Spleen (tissue), 11 donors: Measurements from ENCODE around the gene OSBPL10. TPM values are rescaled to one million over a fixed set of nuclear protein-coding genes. Genes with fewer than 3 reads are reported as not detected.

Experiments used
- DNase-seq: peaks from one replicate; pipeline ENCODE4 v3.0.0-alpha.2; 2020
- H3K27ac ChIP-seq, 8 donors: fragments of 200-600 bp; sonication (generic) in 7 of 8; 1 replicate in 4 of 8; 2 replicates in 4 of 8; pipeline versions ENCODE4 v1.5.0 to v1.8.0; 2016 to 2021; ENCODE audit warnings: inconsistent platforms in 4 of 8, mild to moderate bottlenecking in 4 of 8, moderate library complexity in 1 of 8
- H3K27me3 ChIP-seq, 7 donors: fragments of 200-600 bp; sonication (generic) in 6 of 7; replicated peaks in 1 of 7; 1 replicate in 4 of 7; 2 replicates in 3 of 7; pipeline versions ENCODE4 v1.5.0 to v1.8.0; 2016 to 2021; ENCODE audit warnings: inconsistent platforms in 3 of 7, mild to moderate bottlenecking in 1 of 7
- H3K36me3 ChIP-seq, 6 donors: fragments of 200-600 bp; sonication (generic) in 5 of 6; 1 replicate in 4 of 6; 2 replicates in 2 of 6; pipeline versions ENCODE4 v1.5.0 to v1.8.0; 2016 to 2021; ENCODE audit warnings: inconsistent platforms in 2 of 6
- H3K4me1 ChIP-seq, 6 donors: fragments of 200-600 bp; sonication (generic) in 5 of 6; 1 replicate in 3 of 6; 2 replicates in 3 of 6; pipeline versions ENCODE4 v1.5.0 to v1.8.0; 2016 to 2021; ENCODE audit warnings: inconsistent platforms in 3 of 6
- H3K4me3 ChIP-seq, 8 donors: fragments of 200-600 bp; sonication (generic) in 7 of 8; 1 replicate in 4 of 8; 2 replicates in 4 of 8; pipeline versions ENCODE4 v1.5.0 to v1.8.0; 2016 to 2021; ENCODE audit warnings: inconsistent platforms in 4 of 8, mild to moderate bottlenecking in 4 of 8, moderate library complexity in 2 of 8
- H3K9me3 ChIP-seq, 8 donors: fragments of 200-600 bp; sonication (generic) in 7 of 8; 1 replicate in 4 of 8; 2 replicates in 4 of 8; pipeline versions ENCODE4 v1.5.0 to v1.8.0; 2016 to 2021; ENCODE audit warnings: inconsistent platforms in 4 of 8
- CTCF ChIP-seq, 11 experiments: fragments of 200-600 bp in 7 of 11; fragments of 450-650 bp in 4 of 11; sonication (generic) in 4 of 11; IDR thresholded peaks in 8 of 11; conservative IDR thresholded peaks in 3 of 11; 1 replicate in 7 of 11; 2 replicates in 4 of 11; pipeline versions ENCODE4 v1.4.0 to v1.8.0; 2016 to 2021; ENCODE audit warnings: antibody characterized with exemption in 11 of 11, inconsistent platforms in 4 of 11, mild to moderate bottlenecking in 1 of 11
- POLR2A ChIP-seq, 3 donors: fragments of 450-650 bp; IDR thresholded peaks; one replicate each; pipeline ENCODE4 v1.5.1; 2017; ENCODE audit warnings: antibody characterized with exemption in 3 of 3, mild to moderate bottlenecking in 1 of 3
- POLR2AphosphoS5 ChIP-seq, 3 donors: sonication (generic); formaldehyde crosslinking; IDR thresholded peaks; one replicate each; pipeline ENCODE4 v1.5.1; 2017; ENCODE audit warnings: antibody characterized with exemption in 3 of 3
- WGBS, 5 donors: extraction: QIAGEN DNeasy Blood & Tissue Kit in 3 of 5; methylation state at CpG; one replicate each; pipeline versions ENCODE4 v1.1.5 to v1.1.7; 2013 to 2018; 5-methylcytosine and 5-hydroxymethylcytosine counted together
- intact Hi-C: fragments of 100-400 bp; cut with DNase I; formaldehyde crosslinking; loops from one replicate; pipeline ENCODE4 v1.15.0; 2023; ENCODE audit warnings: low total_unique reads
- polyA plus RNA-seq, 3 donors: library from polyadenylated mRNA; stranded (reverse); fragments of 200-250 nt; gene quantifications; one replicate each; pipeline ENCODE4 v1.2.1, GENCODE V29; 2013
- total RNA-seq, 7 donors: library from RNA; depleted of rRNA in 3 of 7; stranded (reverse); fragments of >200 nt in 3 of 7; fragmentation: NEBNext Ultra II Directional in 4 of 7; extraction: Animal tissue kit (Norgen Biotek cat#: 25700) in 4 of 7; gene quantifications; one replicate each; pipeline versions ENCODE4 v1.1.0 to v1.2.1, GENCODE V29; 2016 to 2021
- donor health status: healthy with polysubstance abuse.
- donor health status: DM: no; HTN: no; CAD: no; lungs with moderate emphysema.
- donor health status: DM: no; HTN: no; CAD: no.
- donor health status: Bipolar disorder and iron deficiency.
- donor health status: healthy.
- donor health status: DM: no; HTN: no; CAD: no.
- donor health status: DM: yes; HTN: yes; CAD: no.

Gene OSBPL10
- total and polyA plus RNA-seq, 10 donors: 3.8 to 95.1 (median 56.5) TPM

- intact Hi-C loops: no loop called here
- no peaks in the 10 kb centered on the region for H3K36me3 ChIP-seq
- no peak for DNase-seq
- peaks cover 3 to 46% (median 34%) of the 10 kb centered on the region in 6 donors for H3K4me1 ChIP-seq
- H3K27me3 ChIP-seq: no peaks in the 10 kb centered on the region
- 33 to 57% (median 54%) methylated on average over 3 of the region's 3 CpGs for WGBS, 5 donors
- H3K4me3 ChIP-seq: peak overlapping the region in 2 of 8 donors; percentile 15 to 38
- peak overlapping the region in 7 of 8 donors; percentile 59 to 86 (median 75) for H3K27ac ChIP-seq
- peaks cover 0 to 17% (median 12%) of the 10 kb centered on the region in 8 donors for H3K9me3 ChIP-seq
- TF ChIP-seq POLR2AphosphoS5 (IDR thresholded peaks at IDR 0.05): peak in 1 of 3 donors; percentile 56
- TF ChIP-seq POLR2A (IDR thresholded peaks at IDR 0.05): no peak
These were observed 63.6 kb downstream of the OSBPL10 start for GRCh38 chr3:31917303-31918005.

DNA sequence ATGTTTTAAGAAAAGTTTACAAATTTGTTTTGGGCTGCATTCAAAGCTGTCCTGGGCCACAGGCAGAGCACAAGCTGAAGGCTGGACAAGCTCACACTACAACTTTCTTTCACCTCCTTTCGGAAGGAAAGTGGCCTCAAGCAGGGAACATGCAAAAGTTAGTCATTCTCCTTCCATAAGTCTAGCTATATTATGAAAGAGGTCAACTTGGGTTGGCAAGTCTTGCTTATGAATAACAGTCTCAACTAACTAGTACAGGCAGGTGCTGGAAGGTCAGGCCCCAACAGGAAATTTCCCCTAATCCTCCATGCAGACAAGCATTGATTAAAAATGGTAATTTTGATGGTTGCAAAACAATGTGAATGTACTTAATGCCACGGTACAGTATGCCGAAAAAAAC, 69.4 kb downstream of the OSBPL10 start:
- H3K36me3 ChIP-seq: no peaks in the 10 kb centered on the region
- no peak overlapping the region for H3K27ac ChIP-seq
- H3K4me1 ChIP-seq: peaks cover 0 to 34% (median 19%) of the 10 kb centered on the region in 6 donors
- 90 to 93% (median 91%) methylated on average over 3 of the region's 3 CpGs for WGBS, 5 donors
- intact Hi-C loops: no loop called here
- no peak overlapping the region for H3K4me3 ChIP-seq
- no peak for DNase-seq
- TF ChIP-seq CTCF (IDR thresholded peaks at IDR 0.05 in 8 of 11, conservative IDR thresholded peaks at IDR 0.05 in 3 of 11): no peak
- TF ChIP-seq POLR2A (IDR thresholded peaks at IDR 0.05): no peak
- no peak for TF ChIP-seq POLR2AphosphoS5 (IDR thresholded peaks at IDR 0.05)
- H3K27me3 ChIP-seq: no peaks in the 10 kb centered on the region
- H3K9me3 ChIP-seq: no peaks in the 10 kb centered on the region

- Histone ChIP-seq H3K36me3 (no peaks in the 10 kb centered on the region), H3K4me3 (no peak overlapping the region), H3K27ac (no peak overlapping the region), H3K4me1 (peaks cover 0 to 29% (median 14%) of the 10 kb centered on the region in 6 donors), H3K9me3 (no peaks in the 10 kb centered on the region), H3K27me3 (no peaks in the 10 kb centered on the region)
- DNase-seq: no peak
- TF ChIP-seq POLR2AphosphoS5 (IDR thresholded peaks at IDR 0.05): no peak
- TF ChIP-seq POLR2A (IDR thresholded peaks at IDR 0.05): no peak
- 89 to 96% (median 92%) methylated on average over 3 of the region's 3 CpGs for WGBS, 5 donors
- intact Hi-C loops: no loop called here
These were observed 69.9 kb downstream of the OSBPL10 start for GRCh38 chr3:31911124-31911523.

GRCh38 chr3:31909455-31909854, 71.6 kb downstream of the OSBPL10 start:
- no peak for TF ChIP-seq POLR2AphosphoS5 (IDR thresholded peaks at IDR 0.05)
- TF ChIP-seq CTCF (IDR thresholded peaks at IDR 0.05 in 8 of 11, conservative IDR thresholded peaks at IDR 0.05 in 3 of 11): no peak
- no peak for TF ChIP-seq POLR2A (IDR thresholded peaks at IDR 0.05)
- no peaks in the 10 kb centered on the region for H3K27me3 ChIP-seq
- peaks cover 4 to 34% (median 19%) of the 10 kb centered on the region in 6 donors for H3K4me1 ChIP-seq
- no peaks in the 10 kb centered on the region for H3K9me3 ChIP-seq
- intact Hi-C loops: no loop called here
- no peaks in the 10 kb centered on the region for H3K36me3 ChIP-seq
- H3K4me3 ChIP-seq: no peak overlapping the region
- 70 to 82% (median 75%) methylated on average over 7 of the region's 7 CpGs for WGBS, 5 donors
- H3K27ac ChIP-seq: no peak overlapping the region
- no peak for DNase-seq

DNA sequence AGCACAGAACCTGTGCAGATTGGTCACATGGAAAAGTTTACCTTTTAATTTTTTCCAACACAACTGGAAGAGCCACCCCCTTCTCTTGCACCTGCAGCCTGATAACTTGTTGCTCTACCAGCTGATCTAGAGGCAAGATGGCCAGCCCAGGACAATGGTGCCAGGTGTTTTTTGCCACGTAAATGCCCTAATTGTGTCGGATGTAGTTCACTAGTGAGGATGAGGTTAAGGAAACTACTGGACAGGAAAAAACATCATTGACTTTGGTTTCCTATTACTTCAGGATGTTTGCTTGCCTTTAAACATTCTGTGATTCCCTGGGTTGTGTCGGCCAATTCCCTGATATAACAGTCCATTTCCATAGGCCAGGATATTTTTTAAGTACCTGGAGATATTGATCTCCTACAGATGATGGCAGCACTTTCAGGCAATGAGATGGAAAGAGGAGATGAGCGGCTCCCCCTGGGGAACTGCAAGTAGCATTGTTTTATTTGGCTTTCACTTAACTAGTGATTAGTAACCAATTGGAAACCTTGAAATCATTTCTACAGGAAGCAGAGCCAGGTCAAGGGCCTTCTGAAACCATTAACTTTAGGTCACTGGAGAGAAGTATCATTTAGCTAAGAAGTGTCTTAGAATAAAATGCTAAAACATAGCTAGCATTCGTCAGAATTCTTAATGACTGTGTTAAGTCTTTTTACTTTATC, 72.5 kb downstream of the OSBPL10 start:
- DNase-seq: no peak
- Histone ChIP-seq H3K27ac (peak overlapping the region in 1 of 8 donors; percentile 2), H3K9me3 (no peaks in the 10 kb centered on the region), H3K36me3 (no peaks in the 10 kb centered on the region), H3K4me3 (no peak overlapping the region), H3K4me1 (peaks cover 9 to 44% (median 26%) of the 10 kb centered on the region in 6 donors), H3K27me3 (no peaks in the 10 kb centered on the region)
- intact Hi-C loops: no loop called here
- WGBS, 5 donors: 56 to 76% (median 64%) methylated on average over 5 of the region's 5 CpGs
- no peak for TF ChIP-seq CTCF (IDR thresholded peaks at IDR 0.05 in 8 of 11, conservative IDR thresholded peaks at IDR 0.05 in 3 of 11)
- TF ChIP-seq POLR2AphosphoS5 (IDR thresholded peaks at IDR 0.05): no peak
- TF ChIP-seq POLR2A (IDR thresholded peaks at IDR 0.05): no peak
